ENCODE results near the gene ELAC2.

The ELAC2 gene

DNA sequence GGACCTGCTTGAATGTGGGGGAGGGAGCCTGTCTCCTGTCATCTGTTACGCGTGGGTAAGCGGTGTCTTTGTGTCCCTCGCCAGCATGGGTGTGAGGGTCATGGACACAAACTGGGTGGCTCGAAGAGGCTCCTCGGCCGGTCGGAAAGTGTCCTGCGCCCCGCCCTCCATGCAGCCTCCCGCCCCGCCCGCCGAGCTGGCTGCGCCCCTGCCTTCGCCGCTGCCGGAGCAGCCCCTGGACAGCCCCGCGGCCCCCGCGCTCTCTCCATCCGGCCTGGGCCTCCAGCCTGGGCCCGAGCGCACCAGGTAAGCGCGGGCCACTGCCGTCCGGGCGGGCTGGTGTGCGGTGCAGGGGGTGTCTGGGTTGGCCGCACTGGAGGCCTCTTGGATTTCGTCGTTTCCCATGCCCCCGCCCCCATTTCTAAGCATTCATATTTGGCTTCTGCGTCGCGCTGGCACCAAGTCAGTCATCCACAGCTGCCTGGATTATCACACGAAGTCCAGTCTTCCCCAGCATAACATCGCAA, 43.8 kb downstream of the ELAC2 start:
- H3K79me1 ChIP-seq (replicated peaks; ENCODE audit: low read length, poor library complexity, severe bottlenecking) = no peaks in the 10 kb centered on the region
- no peak overlapping the region for H2BK5ac ChIP-seq (ENCODE audit: low read depth, low read length, poor library complexity, severe bottlenecking)
- H2AK5ac ChIP-seq (ENCODE audit: low read length, severe bottlenecking) = no peak overlapping the region
- no peaks in the 10 kb centered on the region for H3K36me3 ChIP-seq (ENCODE audit: control insufficient read depth in 1 of 2, insufficient read depth in 2 of 2, low read depth in 1 of 2, low read length in 2 of 2)
- H3K4ac ChIP-seq (ENCODE audit: low read depth in 1 of 2, low read length in 2 of 2) = no peak overlapping the region
- H3K4me2 ChIP-seq (ENCODE audit: low read length, poor library complexity, severe bottlenecking) = peak overlapping the region; percentile 95
- H3K27ac ChIP-seq (ENCODE audit: low read length, poor library complexity, severe bottlenecking) = no peak overlapping the region
- peak overlapping the region; percentile 47 to 70 for H3K4me3 ChIP-seq (ENCODE audit: insufficient read depth in 1 of 2, low read depth in 1 of 2, low read length in 2 of 2)
- WGBS = 9% methylated on average over 29 of the region's 40 CpGs
- no peak overlapping the region for H3K14ac ChIP-seq (ENCODE audit: low read length in 2 of 2)
- H2BK15ac ChIP-seq (ENCODE audit: low read depth, poor library complexity, severe bottlenecking) = no peak overlapping the region
- peaks cover 14% of the 10 kb centered on the region for H3K4me1 ChIP-seq (ENCODE audit: control insufficient read depth, insufficient read depth, low read depth, low read length)
- no peak for DNase-seq
- no peak overlapping the region for H2BK120ac ChIP-seq (ENCODE audit: low read depth, low read length)
- H3K9me3 ChIP-seq (ENCODE audit: control insufficient read depth, low read length) = no peaks in the 10 kb centered on the region
- H4K8ac ChIP-seq (ENCODE audit: low read length) = no peak overlapping the region
- peak overlapping the region; percentile 41 for H3K9ac ChIP-seq (ENCODE audit: low read length)
- peaks cover 9 to 24% of the 10 kb centered on the region in 2 experiments for H3K27me3 ChIP-seq (ENCODE audit: control insufficient read depth in 1 of 2, insufficient read depth in 1 of 2, low read length in 2 of 2)
- no peak overlapping the region for H4K91ac ChIP-seq (ENCODE audit: low read length)
- H2BK12ac ChIP-seq (ENCODE audit: low read length in 2 of 2) = no peak overlapping the region
- no peak overlapping the region for H2AFZ ChIP-seq (ENCODE audit: low read depth, low read length)
- H3K18ac ChIP-seq (ENCODE audit: low read depth in 1 of 2, low read length in 2 of 2) = no peak overlapping the region
- H3K23ac ChIP-seq (ENCODE audit: low read length in 2 of 2) = no peak overlapping the region

DNA sequence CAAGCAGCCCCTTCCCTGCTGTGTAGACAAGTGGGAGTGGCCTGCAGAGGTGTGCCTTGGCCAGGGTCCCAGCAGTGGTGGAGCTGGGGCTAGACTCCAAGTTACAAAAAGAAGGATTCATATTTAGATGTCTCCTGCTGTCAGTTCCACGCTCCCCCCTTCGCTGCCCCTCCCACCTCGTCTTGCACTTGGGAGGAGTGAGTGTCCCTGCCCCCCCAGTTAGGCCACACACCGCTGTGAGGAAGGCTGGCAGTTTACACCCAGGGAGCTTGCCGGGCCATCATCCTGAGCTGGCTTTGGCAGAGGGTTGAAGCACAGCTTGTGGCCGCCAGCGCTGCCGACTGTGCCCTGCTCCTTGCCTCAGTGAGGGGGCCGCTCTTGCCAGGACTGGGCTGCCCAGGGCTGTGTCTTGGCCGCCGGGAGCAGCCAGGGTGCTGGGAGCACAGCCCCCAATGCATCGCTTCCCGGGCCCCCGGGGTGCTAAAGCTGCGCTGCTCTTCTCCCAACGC, 44.3 kb downstream of the ELAC2 start:
- no peak for DNase-seq

DNA sequence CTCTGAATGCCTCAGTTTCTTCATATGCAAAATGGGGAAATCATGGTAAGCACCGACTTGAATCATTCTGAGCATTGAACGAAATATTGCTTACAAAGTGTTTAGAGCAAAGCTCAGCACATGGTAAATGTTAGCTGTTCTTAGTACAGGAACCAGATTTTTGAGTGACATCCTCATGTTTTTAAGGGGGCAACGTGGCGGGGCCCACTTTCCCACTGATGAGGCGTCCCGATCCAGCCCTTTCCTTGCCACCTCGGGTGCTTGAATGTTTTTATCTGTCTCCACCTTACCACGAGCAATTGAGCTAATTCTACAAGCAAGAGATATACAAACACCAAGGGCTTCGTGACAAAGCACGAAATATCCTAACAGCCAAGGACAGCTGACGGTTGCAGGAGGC, 49.9 kb downstream of the ELAC2 start:
- no peak overlapping the region for H3K14ac ChIP-seq (ENCODE audit: low read length in 2 of 2)
- no peaks in the 10 kb centered on the region for H3K36me3 ChIP-seq (ENCODE audit: control insufficient read depth in 1 of 2, insufficient read depth in 2 of 2, low read depth in 1 of 2, low read length in 2 of 2)
- H3K4me2 ChIP-seq (ENCODE audit: low read length, poor library complexity, severe bottlenecking) = no peak overlapping the region
- no peak overlapping the region for H3K4me3 ChIP-seq (ENCODE audit: insufficient read depth in 1 of 2, low read depth in 1 of 2, low read length in 2 of 2)
- no peaks in the 10 kb centered on the region for H3K9me3 ChIP-seq (ENCODE audit: control insufficient read depth, low read length)
- H2BK15ac ChIP-seq (ENCODE audit: low read depth, poor library complexity, severe bottlenecking) = no peak overlapping the region
- peaks cover 5 to 18% of the 10 kb centered on the region in 2 experiments for H3K27me3 ChIP-seq (ENCODE audit: control insufficient read depth in 1 of 2, insufficient read depth in 1 of 2, low read length in 2 of 2)
- H3K4me1 ChIP-seq (ENCODE audit: control insufficient read depth, insufficient read depth, low read depth, low read length) = no peaks in the 10 kb centered on the region
- no peak overlapping the region for H3K18ac ChIP-seq (ENCODE audit: low read depth in 1 of 2, low read length in 2 of 2)
- H2AK5ac ChIP-seq (ENCODE audit: low read length, severe bottlenecking) = no peak overlapping the region
- H2BK120ac ChIP-seq (ENCODE audit: low read depth, low read length) = no peak overlapping the region
- no peak overlapping the region for H3K23ac ChIP-seq (ENCODE audit: low read length in 2 of 2)
- H3K79me1 ChIP-seq (replicated peaks; ENCODE audit: low read length, poor library complexity, severe bottlenecking) = no peaks in the 10 kb centered on the region
- no peak overlapping the region for H2BK5ac ChIP-seq (ENCODE audit: low read depth, low read length, poor library complexity, severe bottlenecking)
- H3K9ac ChIP-seq (ENCODE audit: low read length) = no peak overlapping the region
- no peak overlapping the region for H2BK12ac ChIP-seq (ENCODE audit: low read length in 2 of 2)
- H4K8ac ChIP-seq (ENCODE audit: low read length) = no peak overlapping the region
- no peak overlapping the region for H2AFZ ChIP-seq (ENCODE audit: low read depth, low read length)
- DNase-seq = no peak
- 79% methylated on average over 11 of the region's 11 CpGs for WGBS
- H3K27ac ChIP-seq (ENCODE audit: low read length, poor library complexity, severe bottlenecking) = no peak overlapping the region
- no peak overlapping the region for H4K91ac ChIP-seq (ENCODE audit: low read length)
- no peak overlapping the region for H3K4ac ChIP-seq (ENCODE audit: low read depth in 1 of 2, low read length in 2 of 2)

More for the DNA sequence above, 44.3 kb downstream of the ELAC2 start:
- peak overlapping the region; percentile 7 for H2BK120ac ChIP-seq (ENCODE audit: low read depth, low read length)
- 12% methylated on average over 15 of the region's 16 CpGs for WGBS
- H4K91ac ChIP-seq (ENCODE audit: low read length) = no peak overlapping the region
- H2AFZ ChIP-seq (ENCODE audit: low read depth, low read length) = no peak overlapping the region
- no peak overlapping the region for H2BK12ac ChIP-seq (ENCODE audit: low read length in 2 of 2)
- H2BK5ac ChIP-seq (ENCODE audit: low read depth, low read length, poor library complexity, severe bottlenecking) = no peak overlapping the region
- peak overlapping the region; percentile 95 for H3K4me2 ChIP-seq (ENCODE audit: low read length, poor library complexity, severe bottlenecking)
- H3K27me3 ChIP-seq (ENCODE audit: control insufficient read depth in 1 of 2, insufficient read depth in 1 of 2, low read length in 2 of 2) = peaks cover 9 to 24% of the 10 kb centered on the region in 2 experiments
- H3K4me3 ChIP-seq (ENCODE audit: insufficient read depth in 1 of 2, low read depth in 1 of 2, low read length in 2 of 2) = peak overlapping the region; percentile 47 to 70
- no peaks in the 10 kb centered on the region for H3K9me3 ChIP-seq (ENCODE audit: control insufficient read depth, low read length)
- no peak overlapping the region for H3K18ac ChIP-seq (ENCODE audit: low read depth in 1 of 2, low read length in 2 of 2)
- H3K14ac ChIP-seq (ENCODE audit: low read length in 2 of 2) = peak overlapping the region in 1 of 2 experiments; percentile 49
- H3K4ac ChIP-seq (ENCODE audit: low read depth in 1 of 2, low read length in 2 of 2) = no peak overlapping the region
- H3K36me3 ChIP-seq (ENCODE audit: control insufficient read depth in 1 of 2, insufficient read depth in 2 of 2, low read depth in 1 of 2, low read length in 2 of 2) = no peaks in the 10 kb centered on the region
- H4K8ac ChIP-seq (ENCODE audit: low read length) = no peak overlapping the region
- no peak overlapping the region for H2BK15ac ChIP-seq (ENCODE audit: low read depth, poor library complexity, severe bottlenecking)
- H3K79me1 ChIP-seq (replicated peaks; ENCODE audit: low read length, poor library complexity, severe bottlenecking) = no peaks in the 10 kb centered on the region
- no peak overlapping the region for H2AK5ac ChIP-seq (ENCODE audit: low read length, severe bottlenecking)
- H3K27ac ChIP-seq (ENCODE audit: low read length, poor library complexity, severe bottlenecking) = no peak overlapping the region
- H3K9ac ChIP-seq (ENCODE audit: low read length) = peak overlapping the region; percentile 41
- H3K4me1 ChIP-seq (ENCODE audit: control insufficient read depth, insufficient read depth, low read depth, low read length) = peaks cover 14% of the 10 kb centered on the region
- no peak overlapping the region for H3K23ac ChIP-seq (ENCODE audit: low read length in 2 of 2)

DNA sequence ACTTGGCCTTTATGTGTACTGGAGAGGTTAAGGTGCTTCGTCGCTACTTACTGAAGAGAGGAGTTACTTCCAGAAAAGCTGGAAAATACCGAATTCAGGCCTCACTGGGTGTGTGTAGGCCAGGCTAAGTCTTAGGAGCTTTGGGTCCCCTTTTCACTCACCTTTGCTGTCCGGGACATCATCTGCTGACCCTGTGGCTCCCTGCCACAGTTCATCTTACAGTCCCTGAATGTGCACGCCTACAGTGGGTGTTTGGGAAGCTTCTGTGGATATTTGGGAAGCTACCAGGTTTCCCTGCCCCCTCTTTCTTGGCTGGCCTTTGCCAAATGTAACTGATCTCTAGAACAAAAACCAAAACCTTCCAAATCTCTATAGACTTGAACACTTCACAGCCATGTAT, 51.4 kb downstream of the ELAC2 start:
- H2BK12ac ChIP-seq (ENCODE audit: low read length in 2 of 2) = no peak overlapping the region
- no peak overlapping the region for H4K8ac ChIP-seq (ENCODE audit: low read length)
- H3K9me3 ChIP-seq (ENCODE audit: control insufficient read depth, low read length) = no peaks in the 10 kb centered on the region
- no peak overlapping the region for H3K23ac ChIP-seq (ENCODE audit: low read length in 2 of 2)
- DNase-seq = no peak
- H2BK120ac ChIP-seq (ENCODE audit: low read depth, low read length) = no peak overlapping the region
- no peak overlapping the region for H3K4ac ChIP-seq (ENCODE audit: low read depth in 1 of 2, low read length in 2 of 2)
- no peak overlapping the region for H3K14ac ChIP-seq (ENCODE audit: low read length in 2 of 2)
- H2AK5ac ChIP-seq (ENCODE audit: low read length, severe bottlenecking) = no peak overlapping the region
- no peak overlapping the region for H3K9ac ChIP-seq (ENCODE audit: low read length)
- H2BK15ac ChIP-seq (ENCODE audit: low read depth, poor library complexity, severe bottlenecking) = no peak overlapping the region
- WGBS = 79% methylated on average over 5 of the region's 5 CpGs
- H3K27me3 ChIP-seq (ENCODE audit: control insufficient read depth in 1 of 2, insufficient read depth in 1 of 2, low read length in 2 of 2) = peaks cover 0 to 14% of the 10 kb centered on the region in 2 experiments
- H3K79me1 ChIP-seq (replicated peaks; ENCODE audit: low read length, poor library complexity, severe bottlenecking) = no peaks in the 10 kb centered on the region
- no peak overlapping the region for H3K27ac ChIP-seq (ENCODE audit: low read length, poor library complexity, severe bottlenecking)
- no peaks in the 10 kb centered on the region for H3K4me1 ChIP-seq (ENCODE audit: control insufficient read depth, insufficient read depth, low read depth, low read length)
- H4K91ac ChIP-seq (ENCODE audit: low read length) = no peak overlapping the region
- no peak overlapping the region for H3K4me3 ChIP-seq (ENCODE audit: insufficient read depth in 1 of 2, low read depth in 1 of 2, low read length in 2 of 2)
- H2BK5ac ChIP-seq (ENCODE audit: low read depth, low read length, poor library complexity, severe bottlenecking) = no peak overlapping the region
- H2AFZ ChIP-seq (ENCODE audit: low read depth, low read length) = no peak overlapping the region
- H3K36me3 ChIP-seq (ENCODE audit: control insufficient read depth in 1 of 2, insufficient read depth in 2 of 2, low read depth in 1 of 2, low read length in 2 of 2) = no peaks in the 10 kb centered on the region
- H3K18ac ChIP-seq (ENCODE audit: low read depth in 1 of 2, low read length in 2 of 2) = no peak overlapping the region
- H3K4me2 ChIP-seq (ENCODE audit: low read length, poor library complexity, severe bottlenecking) = no peak overlapping the region
